HG02943 (cell line): ENCODE measurements around the gene MED15.

Source experiments
- ATAC-seq: cut with Tn5 transposase; IDR thresholded peaks from one replicate; pipeline ENCODE4 v1.9.1; 2021; ENCODE audit warnings: mild to moderate bottlenecking, low read depth, moderate library complexity; ENCODE audit not compliant: unreplicated experiment

Gene MED15

DNA sequence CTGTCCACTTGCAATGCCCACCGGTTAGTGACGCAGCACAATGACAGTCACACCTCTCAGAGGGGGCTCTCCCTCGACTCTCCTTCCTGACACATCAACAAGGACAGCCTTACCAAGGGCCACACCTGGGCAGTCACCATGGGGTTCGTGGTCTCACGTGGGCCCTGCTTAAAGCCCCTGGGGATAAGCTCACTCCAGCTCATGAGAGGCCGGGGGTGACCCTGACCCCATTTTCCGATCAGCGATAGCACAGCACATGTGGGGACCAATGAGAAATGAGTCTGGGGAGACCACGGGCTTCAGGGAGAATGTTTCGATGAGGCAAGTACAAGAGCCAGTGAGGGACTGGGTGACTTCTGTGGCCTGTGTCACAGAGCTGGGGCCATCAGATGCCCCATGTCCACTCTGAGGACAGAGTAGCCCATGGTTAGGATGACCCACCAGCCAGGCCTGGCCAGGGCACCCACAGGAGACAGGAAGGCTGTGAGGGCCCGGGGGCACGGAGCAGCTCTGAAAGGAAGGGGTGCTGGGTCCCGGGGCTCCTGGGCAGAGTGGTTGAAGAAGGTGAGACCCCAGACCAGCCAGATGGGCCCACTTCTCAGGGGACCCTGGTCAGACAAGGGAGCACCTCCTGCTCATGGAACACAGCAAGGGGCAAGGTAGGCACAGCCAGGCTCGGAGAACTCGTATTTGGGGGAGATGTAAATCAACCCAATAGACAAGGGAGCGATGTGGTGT is 128.8 kb downstream of the MED15 start:
- ATAC-seq, result no peak

DNA sequence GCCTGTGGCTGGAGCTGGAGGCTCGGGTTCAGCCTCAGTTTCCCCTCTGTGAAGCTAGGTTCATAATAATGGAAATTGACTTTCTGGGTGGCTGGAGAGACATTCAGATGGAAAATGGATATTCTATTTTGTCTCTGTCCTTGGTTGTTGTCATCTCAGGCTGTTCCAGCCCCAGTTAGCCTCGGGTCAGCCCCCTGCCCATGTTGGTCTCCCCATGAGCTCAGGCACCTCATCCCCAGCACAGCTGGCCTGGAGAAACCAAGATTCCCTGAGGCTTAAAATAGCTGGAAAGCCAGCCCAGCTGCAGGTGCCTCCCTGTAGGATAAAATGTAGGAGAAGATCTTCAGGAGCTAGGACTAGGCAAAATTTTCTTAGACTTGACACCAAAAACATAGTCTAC is 129.5 kb downstream of the MED15 start:
- no peak for ATAC-seq
